Activated T-cell treated with anti-CD3 and anti-CD28 coated beads, Interleukin-2, amount 50 U/mL, for 48 hours (primary cell): Measurements from ENCODE around the gene PSMG4.

Source experiments
- DNase-seq, 2 experiments: peaks; one replicate each; pipeline ENCODE4 v3.0.0-alpha.2; 2020

Gene PSMG4

GRCh38 chr6:3277851-3278416 lies 19.2 kb downstream of the PSMG4 start:
- DNase-seq = no peak

DNA sequence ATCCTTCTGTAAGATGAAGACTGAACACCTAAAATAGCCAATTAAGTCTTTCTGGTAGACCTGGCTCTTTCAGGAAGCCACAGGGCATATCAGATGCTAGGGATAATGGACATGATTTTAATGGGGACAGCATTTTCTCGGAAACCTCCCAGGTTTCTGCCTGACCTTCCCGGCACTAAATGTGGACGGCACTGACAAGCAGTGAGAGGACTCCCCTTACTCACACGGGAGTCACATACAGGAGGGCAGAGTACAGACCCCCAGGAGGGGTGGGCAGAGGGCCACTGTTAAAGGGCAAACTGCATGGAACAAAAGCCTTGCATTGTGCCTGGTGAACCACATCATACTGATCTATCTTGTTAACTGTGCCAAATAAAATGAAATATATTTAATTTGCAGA lies 19.9 kb downstream of the PSMG4 start:
- DNase-seq = no peak

DNA sequence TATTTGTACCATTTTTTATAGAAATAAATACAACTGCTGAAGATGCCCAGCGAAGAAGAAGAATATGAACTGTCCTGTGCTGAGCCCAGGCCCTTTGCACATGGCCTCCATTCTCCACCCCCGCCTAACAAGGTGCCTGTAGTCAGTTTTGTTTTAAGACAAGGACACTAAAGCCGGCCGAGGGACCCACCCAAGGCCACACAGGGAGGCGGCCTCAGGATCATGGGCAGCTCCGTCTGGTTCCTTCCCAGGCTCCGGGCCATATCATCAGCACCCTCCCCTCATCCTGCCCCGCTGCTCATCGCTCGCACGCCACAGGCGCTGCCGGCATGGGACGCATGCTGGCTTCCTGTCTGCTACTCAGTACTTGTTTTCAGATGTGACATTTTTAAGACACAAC lies 21.3 kb downstream of the PSMG4 start:
- no peak for DNase-seq

GRCh38 chr6:3280866-3281465 lies 22.2 kb downstream of the PSMG4 start:
- DNase-seq = no peak

- no peak for DNase-seq
Observed at GRCh38 chr6:3281631-3282475, 23.1 kb downstream of the PSMG4 start.

- no peak for DNase-seq
Observed at GRCh38 chr6:3282476-3283236, 23.9 kb downstream of the PSMG4 start.

DNA sequence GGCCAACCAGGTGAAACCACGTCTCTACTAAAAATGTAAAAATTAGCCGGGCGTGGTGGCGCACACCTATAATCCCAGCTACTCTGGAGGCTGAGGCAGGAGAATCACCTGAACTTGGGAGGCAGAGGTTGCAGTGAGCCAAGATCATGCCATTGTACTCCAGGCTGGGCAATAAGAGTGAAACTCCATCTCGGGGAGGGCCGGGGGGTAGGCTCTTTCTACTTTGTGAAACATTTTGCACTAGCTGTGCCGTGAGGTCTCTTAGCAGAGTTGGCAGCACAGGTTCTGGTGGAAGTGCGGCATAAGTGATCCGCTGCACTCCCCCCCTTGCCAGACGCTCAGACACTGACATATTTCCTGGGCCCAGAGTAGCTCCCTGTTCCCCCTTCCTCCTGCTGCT lies 24.5 kb downstream of the PSMG4 start:
- no peak for DNase-seq

GRCh38 chr6:3283641-3284435 lies 25.1 kb downstream of the PSMG4 start:
- no peak for DNase-seq

GRCh38 chr6:3284436-3284876 lies 25.7 kb downstream of the PSMG4 start:
- DNase-seq = no peak

DNA sequence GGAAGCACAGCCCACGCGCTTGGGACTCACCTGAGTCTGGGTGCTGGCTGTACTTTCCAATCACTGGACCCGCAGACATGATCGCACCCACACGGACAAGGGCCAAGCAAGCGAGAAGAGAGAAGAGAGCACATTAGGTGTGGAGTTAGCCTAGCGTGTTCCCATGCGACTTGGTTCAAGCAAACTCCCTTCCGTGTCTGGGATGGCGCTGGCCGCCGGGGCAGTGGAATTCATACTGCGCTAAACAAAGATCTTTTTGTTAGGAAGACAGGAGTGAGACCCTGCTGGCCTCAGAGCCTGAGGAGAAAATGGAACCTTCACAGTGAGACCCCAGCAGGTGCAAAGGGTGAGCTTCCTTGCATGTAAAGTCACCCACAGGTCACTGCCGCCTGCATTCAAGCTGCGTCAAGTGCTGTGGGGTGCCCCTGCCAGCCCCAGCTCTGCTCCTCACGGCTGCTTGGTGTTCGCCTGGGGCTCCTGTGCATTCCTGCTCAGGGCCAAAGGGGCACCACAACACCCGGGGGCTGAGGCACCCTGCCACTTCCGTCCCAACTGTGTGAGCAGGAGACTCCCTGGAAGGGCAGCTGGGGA lies 26.4 kb downstream of the PSMG4 start:
- no peak for DNase-seq

DNA sequence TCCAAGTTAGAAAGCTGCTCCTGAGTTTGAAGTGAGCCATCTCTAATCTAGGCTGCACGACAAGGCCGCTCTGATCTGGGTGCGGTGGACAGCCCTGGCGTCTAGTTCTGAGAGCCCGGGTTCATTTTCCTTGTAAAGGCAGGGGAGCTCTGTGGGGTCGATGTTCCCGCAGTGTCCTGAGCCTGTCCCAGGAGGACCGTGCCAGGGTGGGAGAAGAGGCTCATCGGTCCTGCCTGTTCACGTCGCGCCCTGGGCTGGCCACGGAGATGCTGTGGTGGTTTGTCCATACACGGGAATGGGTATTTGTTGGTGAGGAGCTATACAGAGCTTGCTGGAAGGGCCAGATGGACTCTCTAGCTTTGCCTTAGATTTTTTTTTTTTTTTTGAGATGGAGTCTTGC lies 27.0 kb downstream of the PSMG4 start:
- no peak for DNase-seq

- no peak for DNase-seq
Observed at GRCh38 chr6:3286641-3287171, 28.0 kb downstream of the PSMG4 start.

GRCh38 chr6:3287308-3287707 lies 28.6 kb downstream of the PSMG4 start:
- DNase-seq = no peak

GRCh38 chr6:3287976-3288707 lies 29.4 kb downstream of the PSMG4 start:
- DNase-seq = no peak

- DNase-seq = no peak
Observed at GRCh38 chr6:3288711-3289663, 30.2 kb downstream of the PSMG4 start.

GRCh38 chr6:3289664-3290055 lies 30.9 kb downstream of the PSMG4 start:
- DNase-seq = no peak

DNA sequence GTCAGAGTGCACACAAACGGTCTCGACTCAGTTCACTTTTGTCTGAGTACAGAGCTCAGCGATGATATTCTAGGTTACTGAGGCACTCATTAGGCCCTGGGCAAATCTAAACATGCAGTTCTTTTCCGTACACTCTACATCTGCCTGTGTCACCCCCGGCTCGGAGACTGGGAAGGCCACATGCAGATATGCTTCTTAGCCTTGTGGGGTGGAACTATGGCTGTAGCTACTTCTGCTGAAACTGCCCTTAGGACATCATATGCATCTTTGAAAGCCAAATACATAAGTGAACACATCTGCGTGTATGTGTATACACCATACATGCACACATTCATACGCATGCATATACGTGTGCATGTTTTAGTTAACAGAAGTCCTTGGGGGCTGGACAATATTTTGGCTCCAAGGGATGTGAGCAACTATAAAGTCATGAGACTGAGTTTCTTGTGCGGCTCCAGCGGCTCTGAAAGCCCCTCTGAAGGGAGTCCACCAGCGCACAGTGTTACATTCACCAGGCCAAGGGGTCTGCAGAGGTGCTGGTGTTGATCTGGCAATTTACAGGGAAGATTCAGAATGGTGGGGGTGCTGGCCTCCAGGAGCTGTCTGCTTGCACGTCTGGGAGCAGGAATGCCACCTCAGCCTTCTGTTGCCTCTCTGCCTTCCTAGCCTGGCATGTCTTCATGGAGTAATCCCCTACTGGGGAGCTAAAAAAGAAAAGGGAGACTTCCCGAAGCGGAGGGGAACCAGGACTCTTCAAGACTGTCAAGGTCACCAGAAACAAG lies 31.6 kb downstream of the PSMG4 start:
- no peak for DNase-seq

DNA sequence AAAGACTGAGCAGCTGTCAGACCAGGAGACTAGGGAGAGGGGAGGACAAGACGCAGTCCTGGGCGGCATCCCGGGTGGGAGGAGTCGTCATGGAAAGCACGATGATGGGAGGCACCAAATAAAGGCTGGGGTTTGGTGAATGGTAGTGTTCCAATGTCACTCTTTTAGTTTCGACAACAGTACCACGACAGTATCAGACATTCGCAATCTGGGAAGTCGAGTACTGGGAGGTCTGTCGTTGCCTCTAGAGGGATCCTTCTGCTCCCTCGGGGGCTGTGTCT lies 32.1 kb downstream of the PSMG4 start:
- DNase-seq = no peak

DNA sequence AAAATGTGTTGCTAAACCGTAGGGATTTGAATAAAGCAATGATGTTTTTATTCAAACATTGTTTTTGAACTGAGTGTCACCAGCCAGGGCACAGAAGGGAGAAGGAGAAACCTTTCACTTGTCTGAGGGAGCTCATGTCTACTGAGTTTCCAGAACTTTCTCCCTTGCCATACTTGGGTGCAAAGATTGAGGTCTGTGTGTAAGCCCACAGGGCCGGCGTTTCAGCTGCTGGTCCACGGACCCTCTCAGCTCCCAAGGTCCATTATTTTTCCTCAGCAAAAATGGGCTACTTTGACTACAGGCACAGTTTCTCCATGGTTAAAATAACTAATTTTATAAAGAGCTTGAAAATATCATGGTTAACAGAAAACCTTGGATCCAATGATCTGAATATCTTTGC lies 32.6 kb downstream of the PSMG4 start:
- DNase-seq = no peak
